Fibroblast of the aortic adventitia (primary cell): Measurements from ENCODE around the gene NOL7. TPM values are rescaled to one million over a fixed set of nuclear protein-coding genes. Genes with fewer than 3 reads are reported as not detected.

ENCODE experiments used
- DNase-seq: peaks from one replicate; pipeline ENCODE4 v3.0.0-alpha.2; 2010; ENCODE audit warnings: low read depth
- H3K4me3 ChIP-seq: 2 replicates; pipeline ENCODE4 v1.5.1; 2011; ENCODE audit warnings: low read depth, mild to moderate bottlenecking, control low read depth, low read length, moderate library complexity
- CTCF ChIP-seq: IDR thresholded peaks from 2 replicates; pipeline ENCODE4 v1.5.1; 2011; ENCODE audit warnings: mild to moderate bottlenecking, low read length, control low read depth, inconsistent platforms; ENCODE audit not compliant: insufficient read depth
- total RNA-seq: library from RNA; depleted of rRNA; stranded (reverse); fragments of >200 nt; gene quantifications from 2 replicates; pipeline ENCODE4 v1.2.3, GENCODE V29; 2012; ENCODE audit warnings: low replicate concordance

NOL7 gene
- total RNA-seq, 1 donor, result 64.6 TPM

GRCh38 chr6:13655700-13656099, 40.6 kb downstream of the NOL7 start:
- DNase-seq, result no peak

GRCh38 chr6:13660273-13660672, 45.1 kb downstream of the NOL7 start:
- no peak overlapping the region for H3K4me3 ChIP-seq
- no peak for DNase-seq
- no peak for TF ChIP-seq CTCF

More at GRCh38 chr6:13655700-13656099, 40.6 kb downstream of the NOL7 start:
- TF ChIP-seq CTCF, result no peak
- H3K4me3 ChIP-seq, result no peak overlapping the region

- DNase-seq, result no peak
- TF ChIP-seq CTCF, result no peak
- H3K4me3 ChIP-seq, result no peak overlapping the region
Observed at GRCh38 chr6:13660893-13661292, 45.8 kb downstream of the NOL7 start.

GRCh38 chr6:13661647-13662046, 46.5 kb downstream of the NOL7 start:
- H3K4me3 ChIP-seq, result no peak overlapping the region
- no peak for TF ChIP-seq CTCF
- DNase-seq, result no peak

- DNase-seq, result no peak
- TF ChIP-seq CTCF, result no peak
- no peak overlapping the region for H3K4me3 ChIP-seq
Observed at GRCh38 chr6:13662651-13663334, 47.7 kb downstream of the NOL7 start.

GRCh38 chr6:13663986-13664385, 48.9 kb downstream of the NOL7 start:
- DNase-seq, result no peak
- no peak overlapping the region for H3K4me3 ChIP-seq
- no peak for TF ChIP-seq CTCF
